ENCODE results near the gene CRTAP. TPM values are rescaled to one million over a fixed set of nuclear protein-coding genes. Genes with fewer than 3 reads are reported as not detected.

Gene CRTAP
- total RNA-seq, 1 experiment from 2014 or later, result 104 TPM

- BruUV-seq (replicated peaks), result no TSS peak
- TF ChIP-seq ELF1 (IDR thresholded peaks at IDR 0.05; ENCODE audit: borderline replicate concordance, low read depth) (no peak), EZH2 (IDR thresholded peaks at IDR 0.05) (no peak), RAD21 (IDR thresholded peaks at IDR 0.05; ENCODE audit: low read depth) (peak; percentile 26; the same call in 1 of the 2 replicates), JUND (IDR thresholded peaks at IDR 0.05) (no peak), FOSL1 (IDR thresholded peaks at IDR 0.05; ENCODE audit: low read depth) (no peak), CEBPB (IDR thresholded peaks at IDR 0.05; ENCODE audit: low read depth) (no peak)
- TF ChIP-seq, protein P1, sequence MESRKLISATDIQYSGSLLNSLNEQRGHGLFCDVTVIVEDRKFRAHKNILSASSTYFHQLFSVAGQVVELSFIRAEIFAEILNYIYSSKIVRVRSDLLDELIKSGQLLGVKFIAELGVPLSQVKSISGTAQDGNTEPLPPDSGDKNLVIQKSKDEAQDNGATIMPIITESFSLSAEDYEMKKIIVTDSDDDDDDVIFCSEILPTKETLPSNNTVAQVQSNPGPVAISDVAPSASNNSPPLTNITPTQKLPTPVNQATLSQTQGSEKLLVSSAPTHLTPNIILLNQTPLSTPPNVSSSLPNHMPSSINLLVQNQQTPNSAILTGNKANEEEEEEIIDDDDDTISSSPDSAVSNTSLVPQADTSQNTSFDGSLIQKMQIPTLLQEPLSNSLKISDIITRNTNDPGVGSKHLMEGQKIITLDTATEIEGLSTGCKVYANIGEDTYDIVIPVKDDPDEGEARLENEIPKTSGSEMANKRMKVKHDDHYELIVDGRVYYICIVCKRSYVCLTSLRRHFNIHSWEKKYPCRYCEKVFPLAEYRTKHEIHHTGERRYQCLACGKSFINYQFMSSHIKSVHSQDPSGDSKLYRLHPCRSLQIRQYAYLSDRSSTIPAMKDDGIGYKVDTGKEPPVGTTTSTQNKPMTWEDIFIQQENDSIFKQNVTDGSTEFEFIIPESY (IDR thresholded peaks at IDR 0.05; ENCODE audit: extremely low read depth, insufficient replicate concordance, low read length), result no peak
- TF ChIP-seq, protein P2, sequence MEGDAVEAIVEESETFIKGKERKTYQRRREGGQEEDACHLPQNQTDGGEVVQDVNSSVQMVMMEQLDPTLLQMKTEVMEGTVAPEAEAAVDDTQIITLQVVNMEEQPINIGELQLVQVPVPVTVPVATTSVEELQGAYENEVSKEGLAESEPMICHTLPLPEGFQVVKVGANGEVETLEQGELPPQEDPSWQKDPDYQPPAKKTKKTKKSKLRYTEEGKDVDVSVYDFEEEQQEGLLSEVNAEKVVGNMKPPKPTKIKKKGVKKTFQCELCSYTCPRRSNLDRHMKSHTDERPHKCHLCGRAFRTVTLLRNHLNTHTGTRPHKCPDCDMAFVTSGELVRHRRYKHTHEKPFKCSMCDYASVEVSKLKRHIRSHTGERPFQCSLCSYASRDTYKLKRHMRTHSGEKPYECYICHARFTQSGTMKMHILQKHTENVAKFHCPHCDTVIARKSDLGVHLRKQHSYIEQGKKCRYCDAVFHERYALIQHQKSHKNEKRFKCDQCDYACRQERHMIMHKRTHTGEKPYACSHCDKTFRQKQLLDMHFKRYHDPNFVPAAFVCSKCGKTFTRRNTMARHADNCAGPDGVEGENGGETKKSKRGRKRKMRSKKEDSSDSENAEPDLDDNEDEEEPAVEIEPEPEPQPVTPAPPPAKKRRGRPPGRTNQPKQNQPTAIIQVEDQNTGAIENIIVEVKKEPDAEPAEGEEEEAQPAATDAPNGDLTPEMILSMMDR (IDR thresholded peaks at IDR 0.05 in 2 of 3, conservative IDR thresholded peaks at IDR 0.05 in 1 of 3; ENCODE audit: borderline replicate concordance in 1 of 3, insufficient read depth in 1 of 3, low read depth in 2 of 3, low read length in 2 of 3), result peak; percentile 4 to 77 (median 57); a peak in 4 of 6 replicates
- peak; percentile 71 for ATAC-seq
These were observed 30.6 kb downstream of the CRTAP start for GRCh38 chr3:33144433-33144832.

More at GRCh38 chr3:33144433-33144832, 30.6 kb downstream of the CRTAP start:
- Histone ChIP-seq H3K27me3 (ENCODE audit: insufficient read depth, low read length) (no peaks in the 10 kb centered on the region), H3K9me2 (ENCODE audit: insufficient read depth) (no peaks in the 10 kb centered on the region), H3K9ac (ENCODE audit: low read length) (no peak overlapping the region), H3K4me3 (replicated peaks in 1 of 2; ENCODE audit: low read depth in 1 of 2, low read length in 2 of 2) (no peak overlapping the region), H3K79me2 (ENCODE audit: insufficient read depth, low read length) (no peaks in the 10 kb centered on the region), H3K36me3 (ENCODE audit: control insufficient read depth in 1 of 2, insufficient read depth in 2 of 2, low read length in 2 of 2) (peaks cover 3% of the 10 kb centered on the region in 2 experiments; a peak in 1 of 4 replicates), H3K27ac (ENCODE audit: low read depth, low read length) (no peak overlapping the region), H2AFZ (ENCODE audit: low read depth, low read length, poor library complexity, severe bottlenecking) (no peak overlapping the region), H3K4me1 (ENCODE audit: control insufficient read depth in 1 of 2, insufficient read depth in 2 of 2, low read length in 2 of 2) (peaks cover 12 to 15% of the 10 kb centered on the region in 2 experiments; a peak in 2 of 4 replicates), H3K9me3 (ENCODE audit: control insufficient read depth in 1 of 2, insufficient read depth in 1 of 2, low read depth in 1 of 2, low read length in 2 of 2) (no peaks in the 10 kb centered on the region), H3K4me2 (ENCODE audit: low read length) (no peak overlapping the region), H4K20me1 (ENCODE audit: insufficient read depth) (no peaks in the 10 kb centered on the region)
- no peak for DNase-seq (ENCODE audit: low read depth, low spot score)
- ChIA-PET CTCF (interaction anchor here (0.6 to 1.3 kb wide), 4 partner anchors 9 to 228 kb away, joined by 3 to 11 read pairs (median 4); no protein-coding TSS in a partner anchor), POLR2A (no interaction called here), RAD21 (ENCODE audit: low non-redundant PET in 1 of 2, low total read pairs in 2 of 2, uncharacterized antibody in 2 of 2, unreplicated experiment in 2 of 2) (no interaction called here)
- intact Hi-C loops (cut with micrococcal nuclease), result no loop called here
